Measurements from ENCODE around the gene TTF1.

TTF1 gene

DNA sequence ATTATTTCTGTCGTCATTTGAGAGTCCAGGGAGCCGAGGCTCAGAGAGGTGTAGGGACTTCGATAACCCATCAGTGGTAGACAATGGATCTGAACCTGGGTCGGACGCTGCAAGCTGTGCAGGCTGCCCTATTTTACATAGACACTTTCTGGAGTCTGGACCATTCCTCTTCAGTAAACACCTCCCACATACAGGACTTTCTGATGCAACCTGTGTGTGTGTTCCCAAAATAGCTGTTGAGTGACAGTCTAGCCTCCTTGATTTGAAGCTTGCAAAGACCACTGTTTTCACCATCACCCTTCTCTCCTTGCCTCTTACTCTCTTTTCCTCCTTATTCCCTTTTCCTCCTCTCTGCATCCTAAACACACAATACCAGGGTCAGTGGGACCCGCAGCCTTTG lies 34.1 kb upstream of the TTF1 start (continued):
- TF ChIP-seq, protein P1, sequence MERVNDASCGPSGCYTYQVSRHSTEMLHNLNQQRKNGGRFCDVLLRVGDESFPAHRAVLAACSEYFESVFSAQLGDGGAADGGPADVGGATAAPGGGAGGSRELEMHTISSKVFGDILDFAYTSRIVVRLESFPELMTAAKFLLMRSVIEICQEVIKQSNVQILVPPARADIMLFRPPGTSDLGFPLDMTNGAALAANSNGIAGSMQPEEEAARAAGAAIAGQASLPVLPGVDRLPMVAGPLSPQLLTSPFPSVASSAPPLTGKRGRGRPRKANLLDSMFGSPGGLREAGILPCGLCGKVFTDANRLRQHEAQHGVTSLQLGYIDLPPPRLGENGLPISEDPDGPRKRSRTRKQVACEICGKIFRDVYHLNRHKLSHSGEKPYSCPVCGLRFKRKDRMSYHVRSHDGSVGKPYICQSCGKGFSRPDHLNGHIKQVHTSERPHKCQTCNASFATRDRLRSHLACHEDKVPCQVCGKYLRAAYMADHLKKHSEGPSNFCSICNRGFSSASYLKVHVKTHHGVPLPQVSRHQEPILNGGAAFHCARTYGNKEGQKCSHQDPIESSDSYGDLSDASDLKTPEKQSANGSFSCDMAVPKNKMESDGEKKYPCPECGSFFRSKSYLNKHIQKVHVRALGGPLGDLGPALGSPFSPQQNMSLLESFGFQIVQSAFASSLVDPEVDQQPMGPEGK (CRISPR knock-in tag; IDR thresholded peaks at IDR 0.05; ENCODE audit: borderline replicate concordance), result no peak
- no peak for TF ChIP-seq ZNF8 (CRISPR knock-in tag; IDR thresholded peaks at IDR 0.05)
- no peak for TF ChIP-seq ZC3H10 (CRISPR knock-in tag; IDR thresholded peaks at IDR 0.05)

DNA sequence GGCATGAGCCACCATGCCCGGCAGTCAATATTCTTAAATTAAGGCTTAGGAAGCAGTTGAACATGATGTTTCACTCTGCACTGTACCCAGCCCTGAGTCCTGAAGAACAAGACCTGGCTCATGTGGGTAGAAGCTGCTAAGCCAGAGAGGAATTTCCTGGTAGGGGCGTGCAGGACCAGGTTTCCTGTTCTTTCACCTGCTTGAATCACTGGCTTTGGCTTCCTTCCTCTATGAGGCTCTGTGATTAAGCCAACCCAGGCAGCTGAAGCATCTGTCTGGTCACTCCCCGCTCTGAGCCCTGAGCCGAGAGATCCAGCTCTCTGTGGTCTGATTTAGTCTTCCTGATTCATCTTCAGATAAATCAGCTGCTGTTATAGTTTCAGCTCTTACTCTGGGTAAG lies 32.5 kb upstream of the TTF1 start:
- ATAC-seq, result no peak
- TF ChIP-seq ZFP30 (CRISPR knock-in tag; IDR thresholded peaks at IDR 0.05) (no peak), ZNF565 (CRISPR knock-in tag; conservative IDR thresholded peaks at IDR 0.05; ENCODE audit: low read depth) (no peak), TOX (CRISPR knock-in tag; IDR thresholded peaks at IDR 0.05; ENCODE audit: borderline replicate concordance) (no peak), SNAI2 (CRISPR knock-in tag; IDR thresholded peaks at IDR 0.05) (no peak), ZNF70 (CRISPR knock-in tag; IDR thresholded peaks at IDR 0.05) (no peak), BACH2 (CRISPR knock-in tag; IDR thresholded peaks at IDR 0.05; ENCODE audit: borderline replicate concordance) (no peak), ZNF8 (CRISPR knock-in tag; IDR thresholded peaks at IDR 0.05) (no peak), ARNTL (CRISPR knock-in tag; IDR thresholded peaks at IDR 0.05; ENCODE audit: borderline replicate concordance, low read depth) (no peak), RARB (CRISPR knock-in tag; IDR thresholded peaks at IDR 0.05) (no peak), GLIS3 (CRISPR knock-in tag; IDR thresholded peaks at IDR 0.05) (no peak), CSDC2 (CRISPR knock-in tag; IDR thresholded peaks at IDR 0.05) (no peak), OSR1 (CRISPR knock-in tag; IDR thresholded peaks at IDR 0.05) (no peak)
- TF ChIP-seq, protein P1 (CRISPR knock-in tag; IDR thresholded peaks at IDR 0.05; ENCODE audit: borderline replicate concordance), result no peak
- TF ChIP-seq, protein P2, sequence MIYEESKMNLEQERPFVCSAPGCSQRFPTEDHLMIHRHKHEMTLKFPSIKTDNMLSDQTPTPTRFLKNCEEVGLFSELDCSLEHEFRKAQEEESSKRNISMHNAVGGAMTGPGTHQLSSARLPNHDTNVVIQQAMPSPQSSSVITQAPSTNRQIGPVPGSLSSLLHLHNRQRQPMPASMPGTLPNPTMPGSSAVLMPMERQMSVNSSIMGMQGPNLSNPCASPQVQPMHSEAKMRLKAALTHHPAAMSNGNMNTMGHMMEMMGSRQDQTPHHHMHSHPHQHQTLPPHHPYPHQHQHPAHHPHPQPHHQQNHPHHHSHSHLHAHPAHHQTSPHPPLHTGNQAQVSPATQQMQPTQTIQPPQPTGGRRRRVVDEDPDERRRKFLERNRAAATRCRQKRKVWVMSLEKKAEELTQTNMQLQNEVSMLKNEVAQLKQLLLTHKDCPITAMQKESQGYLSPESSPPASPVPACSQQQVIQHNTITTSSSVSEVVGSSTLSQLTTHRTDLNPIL (CRISPR knock-in tag; IDR thresholded peaks at IDR 0.05; ENCODE audit: low read depth), result no peak

DNA sequence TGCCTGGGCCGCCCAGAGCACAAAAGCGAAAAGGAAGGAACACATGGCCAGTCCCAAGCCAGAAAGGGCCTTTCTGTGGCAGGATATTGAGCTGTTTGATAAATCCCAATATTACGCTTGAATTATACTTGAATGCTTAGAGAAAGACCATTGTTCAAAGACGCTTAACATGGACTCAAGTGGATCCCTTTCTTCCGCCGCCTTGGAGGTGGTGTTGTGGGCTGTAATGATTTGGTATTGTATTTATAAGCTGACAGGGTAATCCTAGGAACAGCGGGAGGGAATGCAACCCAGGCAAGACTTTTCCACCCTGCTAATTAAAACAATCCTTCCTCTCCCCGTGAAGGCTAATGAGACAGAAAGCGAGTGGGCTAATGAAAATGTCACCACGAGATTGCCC lies 28.2 kb upstream of the TTF1 start:
- no peak for ATAC-seq
- TF ChIP-seq ZFP3 (CRISPR knock-in tag; IDR thresholded peaks at IDR 0.05), result no peak
- TF ChIP-seq ISL1 (CRISPR knock-in tag; IDR thresholded peaks at IDR 0.05), result no peak
- TF ChIP-seq RARB (CRISPR knock-in tag; IDR thresholded peaks at IDR 0.05), result no peak
- no peak for TF ChIP-seq CSRNP3 (CRISPR knock-in tag; IDR thresholded peaks at IDR 0.05)
- no peak for TF ChIP-seq SNAI2 (CRISPR knock-in tag; IDR thresholded peaks at IDR 0.05)
- TF ChIP-seq ZFP30 (CRISPR knock-in tag; IDR thresholded peaks at IDR 0.05), result no peak
- TF ChIP-seq, protein P1 (CRISPR knock-in tag; IDR thresholded peaks at IDR 0.05; ENCODE audit: borderline replicate concordance), result no peak

DNA sequence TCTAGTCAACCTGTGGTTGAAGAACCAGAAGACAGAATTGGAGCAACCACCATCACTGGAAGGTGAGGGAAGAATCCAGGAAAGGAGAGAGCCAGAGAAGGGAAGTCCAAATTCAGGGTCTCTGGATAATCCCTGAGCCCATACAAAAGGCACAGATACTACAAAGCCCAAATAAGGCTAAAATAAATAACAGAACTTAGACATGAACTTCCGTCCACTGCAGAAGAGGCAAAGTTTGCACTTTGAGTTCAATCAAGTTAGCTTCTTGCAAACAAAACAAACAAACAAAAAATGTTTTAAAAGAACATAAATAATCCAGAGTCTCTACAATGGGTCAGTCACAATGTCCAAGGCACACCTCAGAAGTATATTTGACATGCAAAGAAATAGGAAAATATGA lies 24.4 kb upstream of the TTF1 start:
- ATAC-seq, result no peak
- TF ChIP-seq TCF4 (CRISPR knock-in tag; IDR thresholded peaks at IDR 0.05; ENCODE audit: borderline replicate concordance), result no peak
- no peak for TF ChIP-seq GLIS3 (CRISPR knock-in tag; IDR thresholded peaks at IDR 0.05)
- no peak for TF ChIP-seq ZNF8 (CRISPR knock-in tag; IDR thresholded peaks at IDR 0.05)
- no peak for TF ChIP-seq CSDC2 (CRISPR knock-in tag; IDR thresholded peaks at IDR 0.05)
- no peak for TF ChIP-seq PPARA (CRISPR knock-in tag; IDR thresholded peaks at IDR 0.05; ENCODE audit: borderline replicate concordance)
- no peak for TF ChIP-seq ZFP3 (CRISPR knock-in tag; IDR thresholded peaks at IDR 0.05)
- no peak for TF ChIP-seq TSHZ2 (CRISPR knock-in tag; IDR thresholded peaks at IDR 0.05)

All from SK-N-SH treated with all-trans-retinoic acid at 6 μM for 48 hours (cell line).